IPS-18c (cell line): Measurements from ENCODE around the gene PERM1.
A peak's percentile ranks its signal among the peaks of the same experiment; 100 is the strongest.
"Not testable (repeated sequence)": the region's sequence is repeated elsewhere in the genome, so short reads cannot be mapped to it uniquely, and the experiment has no call there.

ENCODE experiments used
- H3K4me3 ChIP-seq: 2 replicates; pipeline ENCODE4 v1.7.0; 2013; ENCODE audit warnings: low read depth, mild to moderate bottlenecking, low read length, moderate library complexity; ENCODE audit not compliant: insufficient read depth
- H3K9me3 ChIP-seq: one replicate; pipeline ENCODE4 v1.6.1; 2013; ENCODE audit warnings: mild to moderate bottlenecking, low read length, moderate library complexity; ENCODE audit not compliant: control insufficient read depth, insufficient read depth

Gene PERM1

GRCh38 chr1:1003618-1004419 is 21.9 kb upstream of the PERM1 start:
- H3K9me3 ChIP-seq = no peaks in the 10 kb centered on the region
- H3K4me3 ChIP-seq = no peak overlapping the region

DNA sequence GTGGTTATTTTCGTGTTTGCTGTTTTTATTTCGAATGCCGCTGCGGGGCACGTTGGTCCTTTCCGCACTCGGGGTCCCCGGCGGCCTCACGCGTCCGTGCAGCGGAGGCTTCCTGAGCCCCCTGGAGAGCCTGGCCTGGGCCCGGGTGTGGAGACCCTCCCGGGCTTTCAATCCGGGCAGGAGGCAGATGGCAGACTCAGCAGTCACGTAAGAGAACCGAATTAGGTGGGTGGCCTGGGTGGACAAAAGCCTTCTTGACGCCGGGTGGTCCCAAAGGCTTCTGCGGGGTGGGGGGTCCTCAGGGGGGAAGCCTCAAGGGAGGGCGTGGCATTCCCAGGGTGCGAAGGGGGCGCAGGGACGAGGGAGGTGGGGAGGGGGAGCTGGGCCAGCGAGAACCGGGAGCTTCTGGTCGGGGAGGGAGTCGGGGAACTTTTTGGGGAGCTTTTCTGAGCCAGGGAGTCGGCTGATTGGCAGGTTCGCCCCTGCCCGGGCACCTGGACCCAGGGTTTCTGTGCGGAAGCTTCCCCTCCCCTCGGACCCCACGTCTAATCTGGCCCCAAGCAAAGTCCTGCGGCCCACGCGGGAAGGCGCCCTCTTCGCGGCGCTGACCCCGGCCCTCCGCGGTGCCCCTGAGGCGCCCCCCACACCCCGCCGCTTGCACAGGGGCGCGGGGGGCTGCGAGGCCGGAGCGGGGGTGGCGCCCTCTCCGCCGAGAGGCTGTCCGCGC is 19.3 kb upstream of the PERM1 start:
- H3K4me3 ChIP-seq = peak overlapping the region; percentile 67
- H3K9me3 ChIP-seq = no peaks in the 10 kb centered on the region

DNA sequence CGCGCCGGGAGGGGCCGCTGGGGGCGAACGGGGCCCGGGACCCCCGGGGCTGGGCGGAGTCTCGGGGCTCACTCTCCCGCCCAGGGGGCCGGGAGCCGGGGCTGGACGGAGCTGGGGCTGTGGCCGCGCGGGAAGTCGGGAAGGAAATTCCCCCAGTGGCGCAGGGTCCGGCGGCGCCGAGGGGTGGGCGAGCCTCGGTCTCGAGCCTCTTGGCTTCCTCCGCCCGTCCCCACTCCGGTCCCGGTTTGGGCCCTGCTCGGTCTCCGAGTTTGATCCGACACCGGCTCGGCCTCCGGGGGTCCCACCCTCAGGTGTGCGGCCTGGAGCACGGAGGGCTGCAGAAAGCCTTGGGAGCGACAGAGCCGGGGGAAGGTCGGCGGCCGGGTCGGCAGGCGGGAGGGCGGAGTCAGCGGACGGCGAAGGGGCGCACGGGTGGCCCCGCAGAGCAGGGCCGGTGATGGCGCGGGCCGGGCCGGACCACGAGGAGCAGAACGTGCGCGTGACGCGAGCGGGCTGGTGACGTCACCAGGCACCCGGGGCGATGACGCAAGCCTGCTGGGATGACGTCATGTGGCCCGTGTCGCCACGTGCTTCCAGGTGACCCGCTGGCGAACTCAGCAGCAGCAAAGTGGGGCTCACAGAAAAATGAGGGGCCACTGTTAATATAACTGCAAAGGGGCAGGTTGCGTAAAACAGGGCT is 18.6 kb upstream of the PERM1 start:
- Histone ChIP-seq H3K4me3 (peak overlapping the region; percentile 67), H3K9me3 (no peaks in the 10 kb centered on the region)

- peak within 1 kb of the TSS; percentile 67 for H3K4me3 ChIP-seq
- H3K9me3 ChIP-seq = no peaks in the 10 kb centered on the region
Observed at GRCh38 chr1:999725-1000356, 17.9 kb upstream of the PERM1 start, which contains the start of gene HES4. Gene HES4, minus strand, starts transcription at chr1:1000097. Its CDS starts 124 bp downstream, at chr1:999973.

DNA sequence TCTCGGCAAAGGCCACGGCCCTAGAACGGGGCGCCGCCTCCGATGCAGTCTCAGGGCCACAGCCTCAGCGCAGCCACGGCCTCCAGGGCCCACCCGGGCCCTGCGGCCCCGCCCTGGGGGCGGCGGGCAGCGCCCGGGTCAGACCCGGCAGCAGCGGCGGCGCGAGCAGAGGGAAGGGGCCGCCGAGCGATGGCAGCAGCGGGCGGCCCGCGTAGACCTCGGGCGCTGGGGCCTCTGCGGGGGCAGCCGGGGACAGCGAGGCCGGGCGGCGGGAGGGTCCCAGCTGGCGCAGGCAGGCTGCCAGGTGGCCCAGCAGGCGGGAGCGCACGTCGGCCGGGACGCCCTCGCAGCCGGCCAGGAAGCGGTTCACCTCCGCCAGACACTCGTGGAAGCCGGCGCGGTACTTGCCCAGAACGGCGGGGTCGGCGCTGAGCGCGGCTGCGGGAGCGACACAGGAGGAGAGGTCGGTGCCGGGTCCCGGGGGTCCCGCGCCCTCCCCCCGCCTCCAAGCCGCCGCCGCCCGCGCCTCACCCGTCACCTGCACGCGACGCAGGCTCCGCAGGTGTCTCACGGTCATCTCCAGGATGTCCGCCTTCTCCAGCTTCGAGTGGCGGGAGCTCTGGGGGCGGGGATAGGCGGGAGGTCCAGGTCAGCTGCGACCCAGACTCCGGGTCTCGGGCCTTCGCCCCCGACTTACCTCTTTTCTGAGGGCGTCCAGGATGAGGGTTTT is 17.3 kb upstream of the PERM1 start:
- H3K4me3 ChIP-seq = peak overlapping the region; percentile 67
- peaks cover 2% of the 10 kb centered on the region for H3K9me3 ChIP-seq

GRCh38 chr1:998745-998994 is 16.8 kb upstream of the PERM1 start:
- Histone ChIP-seq H3K9me3 (peaks cover 2% of the 10 kb centered on the region), H3K4me3 (peak overlapping the region; percentile 67)

- H3K4me3 ChIP-seq = peak overlapping the region; percentile 41
- peaks cover 2% of the 10 kb centered on the region for H3K9me3 ChIP-seq
Observed at GRCh38 chr1:997993-998744, 16.3 kb upstream of the PERM1 start.

DNA sequence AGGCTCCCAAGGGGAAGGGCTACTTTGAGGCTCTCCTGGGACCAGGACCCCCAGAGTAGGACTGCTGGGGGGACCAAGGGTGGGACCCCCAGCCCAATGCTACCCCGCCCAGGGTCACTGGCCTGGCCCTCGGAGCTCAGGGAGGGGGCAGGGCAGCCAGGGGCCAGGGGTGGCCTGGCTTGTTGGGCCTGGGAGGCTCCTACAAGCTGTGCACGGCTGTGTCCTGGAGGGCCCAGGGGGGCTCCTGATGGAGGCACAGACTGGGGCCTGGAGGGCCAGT is 15.8 kb upstream of the PERM1 start:
- H3K9me3 ChIP-seq = peaks cover 2% of the 10 kb centered on the region
- no peak overlapping the region for H3K4me3 ChIP-seq

GRCh38 chr1:996851-997712 is 15.2 kb upstream of the PERM1 start:
- peaks cover 2% of the 10 kb centered on the region for H3K9me3 ChIP-seq

GRCh38 chr1:995665-996633 is 14.1 kb upstream of the PERM1 start:
- Histone ChIP-seq H3K9me3 (peaks cover 2% of the 10 kb centered on the region), H3K4me3 (no peak overlapping the region)

More at GRCh38 chr1:996851-997712, 15.2 kb upstream of the PERM1 start:
- no peak overlapping the region for H3K4me3 ChIP-seq

- H3K4me3 ChIP-seq, H3K9me3 ChIP-seq: not testable (repeated sequence)
Observed at GRCh38 chr1:994546-994945, 12.7 kb upstream of the PERM1 start.

- Histone ChIP-seq H3K4me3 (no peak overlapping the region), H3K9me3 (peaks cover 2% of the 10 kb centered on the region)
Observed at GRCh38 chr1:993379-993995, 11.6 kb upstream of the PERM1 start.

DNA sequence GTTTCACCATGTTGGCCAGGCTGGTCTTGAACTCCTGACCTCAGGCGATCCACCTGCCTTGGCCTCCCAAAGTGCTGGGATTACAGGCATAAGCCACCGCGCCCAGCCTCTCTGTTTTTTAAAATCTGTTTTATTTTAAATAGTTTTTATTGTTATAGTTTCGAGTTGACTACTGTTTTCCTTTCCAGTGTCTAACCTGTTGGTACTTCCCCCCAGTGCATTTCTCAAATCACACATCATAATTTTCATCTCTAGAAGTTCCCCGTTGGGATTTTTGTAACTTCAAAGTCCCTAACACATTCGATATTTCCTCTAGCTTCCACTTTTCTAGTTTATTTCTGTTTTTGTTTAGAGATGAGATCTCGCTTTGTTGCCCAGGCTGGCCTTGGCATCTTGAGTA is 10.5 kb upstream of the PERM1 start:
- peaks cover 2% of the 10 kb centered on the region for H3K9me3 ChIP-seq
- H3K4me3 ChIP-seq = no peak overlapping the region

DNA sequence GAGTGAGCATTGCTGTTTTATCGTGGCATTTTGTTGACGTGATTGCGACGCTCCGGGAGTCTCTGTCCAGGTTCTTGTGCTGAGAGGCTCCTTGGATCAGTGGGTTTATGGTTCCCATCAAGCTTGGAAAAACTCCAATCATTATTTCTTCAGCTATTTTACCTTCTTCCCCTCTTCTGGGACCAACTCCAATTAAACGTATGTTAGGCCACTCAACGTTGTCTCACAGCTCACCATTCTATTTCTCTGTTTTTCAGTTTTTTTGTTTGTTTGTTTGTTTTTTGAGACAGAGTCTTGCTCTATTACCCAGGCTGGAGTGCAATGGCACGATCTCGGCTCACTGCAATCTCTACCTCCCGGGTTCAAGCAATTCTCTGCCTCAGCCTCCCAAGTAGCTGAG is 10.0 kb upstream of the PERM1 start:
- H3K4me3 ChIP-seq = no peak overlapping the region
- H3K9me3 ChIP-seq = peaks cover 2% of the 10 kb centered on the region
